K562 (cell line): ENCODE data around the gene SMAD7. TPM values are rescaled to one million over a fixed set of nuclear protein-coding genes. Genes with fewer than 3 reads are reported as not detected.

Experiments
- ATAC-seq: fragments of 200-7000 bp; cut with Tn5 transposase; 3 replicates; pipeline ENCODE4 v1.9.1; 2020; ENCODE audit warnings: moderate library complexity
- BruUV-seq: library from RNA; stranded (reverse); fragments of 400-500 nt; replicated peaks from 2 replicates; lab custom pipeline; 2021; lab: Mats Ljungman, UMichigan
- CTCF ChIA-PET: fragments of 300-600 bp; formaldehyde crosslinking; extraction: SDS; loops from one replicate; lab custom pipeline; 2021; ENCODE audit warnings: low intra/inter-chr PET ratio; lab: Yijun Ruan, JAX
- POLR2A ChIA-PET: fragments of 300-600, 350-650 bp; sonication (Branson Sonifier 250); formaldehyde crosslinking; extraction: SDS; loops from one replicate; lab custom pipeline; 2021; ENCODE audit warnings: antibody characterized with exemption, inconsistent platforms; lab: Yijun Ruan, JAX
- DNase-seq, 4 experiments: peaks; one replicate each; pipeline versions ENCODE4 v3.0.0 to v3.0.0-alpha.2; 2011 to 2018; ENCODE audit warnings: low spot score in 3 of 4, mixed read lengths in 3 of 4; ENCODE audit errors: extremely low read depth in 1 of 4
- FAIRE-seq: peaks from 2 replicates; lab custom pipeline; 2011; peaks lifted over from hg19 to GRCh38; lab: Jason Lieb, UNC
- H2AFZ ChIP-seq: 2 replicates; pipeline ENCODE4 v1.6.0; 2011; ENCODE audit warnings: low read depth, low read length, control low read depth, inconsistent platforms
- H3K27ac ChIP-seq: fragments of 200-600 bp; 3 replicates; pipeline ENCODE4 v1.8.0; 2011; ENCODE audit warnings: low read depth, mild to moderate bottlenecking, control low read depth, inconsistent platforms, low read length, moderate library complexity, mixed read lengths; ENCODE audit errors: extremely low read depth
- H3K27me3 ChIP-seq, 2 experiments: fragments of 300-600 bp in 1 of 2; 2 replicates in 1 of 2; 3 replicates in 1 of 2; pipeline versions ENCODE4 v1.6.0 to v1.8.0; 2011; ENCODE audit warnings: inconsistent platforms in 2 of 2, low read length in 2 of 2, mild to moderate bottlenecking in 1 of 2, mixed read lengths in 1 of 2, moderate library complexity in 1 of 2; ENCODE audit not compliant: control insufficient read depth in 2 of 2, insufficient read depth in 2 of 2
- H3K36me3 ChIP-seq: fragments of 300-600 bp; 3 replicates; pipeline ENCODE4 v1.8.0; 2011; ENCODE audit warnings: mild to moderate bottlenecking, low read length, inconsistent platforms; ENCODE audit not compliant: control insufficient read depth, insufficient read depth
- H3K4me1 ChIP-seq, 2 experiments: fragments of 200-600 bp in 1 of 2; replicated peaks in 1 of 2; 2 replicates in 1 of 2; 3 replicates in 1 of 2; pipeline versions ENCODE4 v1.5.1 to v1.8.0; 2011; ENCODE audit warnings: inconsistent platforms in 2 of 2, low read length in 2 of 2, mild to moderate bottlenecking in 1 of 2, mixed read lengths in 1 of 2, moderate library complexity in 1 of 2; ENCODE audit not compliant: control insufficient read depth in 2 of 2, insufficient read depth in 2 of 2
- H3K4me2 ChIP-seq: 2 replicates; pipeline ENCODE4 v1.6.1; 2011; ENCODE audit warnings: low read length, control low read depth, inconsistent platforms, mixed read lengths; ENCODE audit not compliant: insufficient read depth
- H3K4me3 ChIP-seq: fragments of 200-600 bp; sonication (generic), shearing (Covaris generic); 2 replicates; pipeline ENCODE4 v1.5.1; 2016; ENCODE audit warnings: control low read depth, inconsistent platforms
- H3K79me2 ChIP-seq: fragments of 200-600 bp; 3 replicates; pipeline ENCODE4 v1.8.0; 2011; ENCODE audit warnings: low read length, inconsistent platforms; ENCODE audit not compliant: control insufficient read depth, insufficient read depth
- H3K9ac ChIP-seq, 2 experiments: 2 replicates each; pipeline versions ENCODE4 v1.6.0 to v1.6.1; 2011; ENCODE audit warnings: low read depth in 2 of 2, low read length in 2 of 2, control low read depth in 1 of 2, inconsistent platforms in 1 of 2, mild to moderate bottlenecking in 1 of 2, mixed read lengths in 1 of 2; ENCODE audit not compliant: insufficient read depth in 1 of 2
- H3K9me1 ChIP-seq: one replicate; pipeline ENCODE4 v1.6.0; 2011; ENCODE audit warnings: inconsistent platforms, mild to moderate bottlenecking, low read length, moderate library complexity; ENCODE audit not compliant: control insufficient read depth, insufficient read depth
- H3K9me3 ChIP-seq: replicated peaks from 2 replicates; pipeline ENCODE4 v1.5.1; 2011; ENCODE audit warnings: low read depth, low read length, inconsistent platforms; ENCODE audit not compliant: control insufficient read depth, insufficient read depth
- H4K20me1 ChIP-seq: replicated peaks from 2 replicates; pipeline ENCODE4 v1.6.1; 2011; ENCODE audit warnings: low read length, inconsistent platforms, mixed read lengths; ENCODE audit not compliant: control insufficient read depth, insufficient read depth
- BCL6 ChIP-seq: fragments of 250-450 bp; sonication (Bioruptor Pico); IDR thresholded peaks from 2 replicates; pipeline ENCODE4 v1.4.0; 2020
- CHD4 ChIP-seq: fragments of 200-600 bp; sonication (generic); IDR thresholded peaks from 3 replicates; pipeline ENCODE4 v1.6.1; 2012; ENCODE audit warnings: low read depth, mild to moderate bottlenecking, mixed read lengths, low read length, inconsistent platforms; ENCODE audit not compliant: insufficient read depth, insufficient replicate concordance, poor library complexity, severe bottlenecking
- FIP1L1 ChIP-seq: fragments of 200-400 bp; formaldehyde crosslinking; IDR thresholded peaks from 2 replicates; pipeline ENCODE4 v1.6.1; 2018; ENCODE audit warnings: mild to moderate bottlenecking, low read depth, low read length; ENCODE audit not compliant: poor library complexity, severe bottlenecking
- HIVEP1 ChIP-seq: fragments of 250-450 bp; sonication (Bioruptor Pico); IDR thresholded peaks from 2 replicates; pipeline ENCODE4 v1.4.0; 2020; ENCODE audit warnings: mild to moderate bottlenecking
- MXI1 ChIP-seq: IDR thresholded peaks from 2 replicates; pipeline ENCODE4 v1.6.1; 2011; ENCODE audit warnings: low read depth, mild to moderate bottlenecking, improper control_type of control experiment, low read length
- RAD21 ChIP-seq, 2 experiments: fragments of 250-450 bp in 1 of 2; fragments of 450-650 bp in 1 of 2; sonication (Bioruptor Pico) in 1 of 2; formaldehyde crosslinking in 1 of 2; IDR thresholded peaks in 1 of 2; conservative IDR thresholded peaks in 1 of 2; 2 replicates each; pipeline versions ENCODE4 v1.4.0 to v1.8.0; 2020 to 2022; ENCODE audit warnings: mild to moderate bottlenecking in 2 of 2, moderate library complexity in 1 of 2
- RHOXF2B ChIP-seq: fragments of 250-450 bp; sonication (Bioruptor Pico); conservative IDR thresholded peaks from 2 replicates; pipeline ENCODE4 v1.5.1; 2021
- ZBTB33 ChIP-seq: sonication (generic); formaldehyde crosslinking; IDR thresholded peaks from 2 replicates; pipeline ENCODE4 v1.8.1; 2023; ENCODE audit warnings: mild to moderate bottlenecking, missing genetic modification reagents
- ZNF592 ChIP-seq: fragments of 450-650 bp; IDR thresholded peaks from 2 replicates; pipeline ENCODE4 v1.6.1; 2017; ENCODE audit warnings: antibody characterized with exemption, mild to moderate bottlenecking
- WGBS: fragments of 100-300 bp; shearing (Covaris generic); methylation state at CpG from one replicate; pipeline ENCODE4 v1.1.6; 2016; ENCODE audit warnings: low coverage, mixed read lengths; ENCODE audit not compliant: insufficient coverage; ENCODE audit errors: missing lambda C conversion rate; 5-methylcytosine and 5-hydroxymethylcytosine counted together
- in situ Hi-C: fragments of 300-500 bp; cut with MboI; formaldehyde crosslinking; loops from 4 replicates; pipeline ENCODE4 v1.15.0; 2018; ENCODE audit warnings: inconsistent platforms, mixed read lengths
- intact Hi-C: fragments of 100-400 bp; cut with micrococcal nuclease; formaldehyde crosslinking; loops from 2 replicates; pipeline ENCODE4 v1.14.2; 2022
- polyA plus RNA-seq, 8 experiments: library from polyadenylated mRNA; depleted of rRNA in 4 of 8; stranded (reverse) in 5 of 8; unstranded in 3 of 8; fragments of >200 nt; fragmentation: Nextera tagmentation in 2 of 8; fragmentation: Illumina TruSeq in 1 of 8; extraction: Ambion mirVana in 2 of 8; extraction: Trizol in 1 of 8; gene quantifications; 2 replicates each; pipeline versions ENCODE4 v1.2.1 to v1.2.3, GENCODE V29; 2011 to 2014; ENCODE audit warnings: inconsistent platforms in 1 of 8, missing spikeins in 1 of 8
- total RNA-seq, 7 experiments: library from RNA; depleted of rRNA in 6 of 7; stranded (reverse); fragments of >200 nt in 6 of 7; fragmentation: Illumina TruSeq in 2 of 7; extraction: Trizol in 2 of 7; gene quantifications; 2 replicates each; pipeline versions ENCODE4 v1.2.1 to v1.2.3, GENCODE V29; 2011 to 2021; ENCODE audit warnings: low replicate concordance in 1 of 7

Gene SMAD7
- total and polyA plus RNA-seq, 9 of the 15 experiments (the other 6 are each of a cell fraction or from before 2014, with no cell fraction given) = 0.13 to 3.0 (median 1.6) TPM

DNA sequence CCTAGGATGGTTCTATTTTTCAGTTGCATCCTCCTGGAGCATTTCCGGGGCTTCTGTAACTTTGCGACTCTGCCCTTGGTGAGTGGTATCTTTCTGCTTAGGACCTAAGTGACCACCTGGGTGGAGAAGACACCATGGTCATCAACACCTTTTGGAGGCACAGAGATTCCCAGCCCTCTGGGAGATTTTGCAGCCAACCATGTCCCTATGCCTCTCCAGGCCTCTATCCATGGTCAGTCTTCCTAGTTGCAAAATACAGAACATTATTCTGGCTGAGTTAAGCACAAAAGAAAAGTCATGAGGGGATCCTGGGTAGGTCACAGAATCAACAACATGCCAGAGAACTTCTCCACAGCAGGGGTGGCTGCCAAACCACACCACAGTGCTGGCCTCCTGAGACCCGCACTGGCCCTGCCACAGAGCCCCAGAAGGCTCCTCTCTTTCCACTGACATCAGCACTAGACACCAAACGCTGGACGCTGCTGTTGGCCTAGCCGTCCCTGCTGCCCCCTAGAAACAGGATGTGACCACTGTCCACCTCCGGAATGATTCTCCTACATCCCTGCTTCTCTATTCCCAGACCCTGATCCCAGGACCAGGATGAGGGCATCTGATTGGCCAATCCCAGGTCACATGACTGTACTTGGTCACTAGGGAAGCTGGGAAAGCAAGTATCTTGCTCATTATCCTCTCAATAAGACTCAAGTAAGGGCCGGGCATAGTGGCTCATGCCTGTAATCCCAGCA is 47.7 kb downstream of the SMAD7 start (continued):
- TF ChIP-seq ZBTB33 (CRISPR knock-in tag) (no peak), BCL6 (CRISPR knock-in tag) (no peak), HIVEP1 (CRISPR knock-in tag) (no peak)

- DNase-seq = peak; percentile 67 to 78 (median 70)
- H3K4me3 ChIP-seq = no peak overlapping the region
- TF ChIP-seq ZNF592 = 0 out of 2 replicates have a peak, but pooled peaks have one; percentile 17
- no peak for TF ChIP-seq MXI1
- TF ChIP-seq CHD4 = no peak
- no peak for TF ChIP-seq FIP1L1
- no peak for TF ChIP-seq RHOXF2B
- TF ChIP-seq RAD21 (CRISPR knock-in tag; conservative IDR thresholded peaks at IDR 0.05 in 1 of 2, IDR thresholded peaks at IDR 0.05 in 1 of 2) = 0 out of 4 replicates have a peak, but pooled peaks of 1 of the 2 experiments have one; percentile 11
Observed at GRCh38 chr18:48902023-48902855, 48.5 kb downstream of the SMAD7 start.

More at GRCh38 chr18:48902023-48902855, 48.5 kb downstream of the SMAD7 start:
- Histone ChIP-seq H3K9ac (peak overlapping the region; percentile 39 to 78; a peak in 3 of 4 replicates), H3K79me2 (no peaks in the 10 kb centered on the region), H3K4me1 (peaks cover 15 to 16% of the 10 kb centered on the region in 2 experiments), H3K9me3 (no peaks in the 10 kb centered on the region), H3K27ac (peak overlapping the region; percentile 41; the same call in 2 of the 3 replicates), H4K20me1 (no peaks in the 10 kb centered on the region), H3K36me3 (no peaks in the 10 kb centered on the region), H3K4me2 (no peak overlapping the region; the same call in 1 of the 2 replicates), H3K27me3 (no peaks in the 10 kb centered on the region), H3K9me1 (no peaks in the 10 kb centered on the region), H2AFZ (peak overlapping the region; percentile 81)
- intact Hi-C loops = no loop called here
- in situ Hi-C loops = no loop called here
- FAIRE-seq (no peak), ATAC-seq (peak; percentile 86)
- WGBS = 38% methylated on average over 16 of the region's 27 CpGs
- no TSS peak for BruUV-seq
- CTCF ChIA-PET = no interaction called here
- POLR2A ChIA-PET = no interaction called here
